Measurements from ENCODE around the gene TP53TG3C.
"Not testable (repeated sequence)": the region's sequence is repeated elsewhere in the genome, so short reads cannot be mapped to it uniquely, and the experiment has no call there.

TP53TG3C gene, protein sequence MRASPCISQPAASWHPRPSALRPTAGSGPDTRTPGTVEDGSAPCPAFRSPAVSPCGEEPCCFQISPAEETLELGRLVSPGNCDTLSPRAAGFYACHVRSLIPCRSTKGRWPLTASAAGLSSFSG

DNA sequence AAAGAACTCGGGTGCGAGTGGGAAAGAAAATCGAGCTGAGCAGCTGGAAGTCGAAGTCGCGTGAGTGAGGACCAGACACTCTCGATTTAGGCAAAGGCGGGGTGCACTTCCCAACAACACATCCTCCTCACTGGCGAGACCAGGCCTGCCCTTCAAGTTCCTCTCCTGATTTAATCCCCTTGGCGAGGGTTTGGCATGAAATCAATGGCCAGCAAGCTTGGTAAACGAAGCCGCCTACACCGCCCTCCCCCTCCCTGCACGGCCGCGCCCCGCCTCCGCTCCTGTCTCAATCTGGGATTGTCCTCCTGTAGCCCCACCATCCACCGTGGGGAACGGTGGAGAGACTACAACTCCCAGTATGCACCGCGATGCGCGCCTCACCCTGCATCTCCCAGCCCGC, at the start of gene TP53TG3C:
TP53TG3C (plus strand) TSS at position 301 of the 400 bp plus-strand sequence; CDS start at position 369, 68 bp downstream.
- H3K9me3 ChIP-seq (ENCODE audit: low read length); H3K36me3 ChIP-seq (ENCODE audit: insufficient read depth, low read length); H3K4me1 ChIP-seq (ENCODE audit: insufficient read depth, low read length); H3K27me3 ChIP-seq (ENCODE audit: control insufficient read depth in 1 of 2, insufficient read depth in 2 of 2, low read length in 2 of 2); H3K4me3 ChIP-seq (ENCODE audit: low read depth in 1 of 2, low read length in 2 of 2); H3K9ac ChIP-seq (ENCODE audit: low read length); H3K27ac ChIP-seq (ENCODE audit: low read depth, low read length): not testable (repeated sequence)

All from muscle layer of colon (tissue), 2 donors.